ENCODE data around the gene JAM3.

- TF ChIP-seq CTCF (IDR thresholded peaks at IDR 0.05; ENCODE audit: insufficient read depth, low read length, poor library complexity, severe bottlenecking): no peak
- no peak for TF ChIP-seq EZH2phosphoT487 (conservative IDR thresholded peaks at IDR 0.05; ENCODE audit: low read length)
Observed at GRCh38 chr11:134041349-134041748, 27.5 kb upstream of the JAM3 start.

All from SU-DHL-6 (cell line).